Cardiac fibroblast (primary cell): Measurements from ENCODE around the gene GALNT18.

Experiments
- DNase-seq, 2 donors: peaks; one replicate each; pipeline versions ENCODE4 v3.0.0 to v3.0.0-alpha.2; 2010; ENCODE audit warnings: low read depth in 2 of 2
- H3K4me3 ChIP-seq, 2 donors: replicated peaks in 1 of 2; 1 replicate in 1 of 2; 2 replicates in 1 of 2; pipeline ENCODE4 v1.5.1; 2011; ENCODE audit warnings: low read depth in 2 of 2, low read length in 2 of 2, mild to moderate bottlenecking in 2 of 2, moderate library complexity in 1 of 2
- CTCF ChIP-seq: IDR thresholded peaks from one replicate; pipeline ENCODE4 v1.5.1; 2011; ENCODE audit warnings: low read depth, mild to moderate bottlenecking, low read length, inconsistent platforms

Gene GALNT18

GRCh38 chr11:11291041-11292015 is 330.5 kb downstream of the GALNT18 start:
- TF ChIP-seq CTCF = no peak
- no peak for DNase-seq
- no peak overlapping the region for H3K4me3 ChIP-seq

- no peak for TF ChIP-seq CTCF
- no peak for DNase-seq
- no peak overlapping the region for H3K4me3 ChIP-seq
These were observed 331.5 kb downstream of the GALNT18 start for GRCh38 chr11:11290354-11290753.

- no peak for DNase-seq
- H3K4me3 ChIP-seq = no peak overlapping the region
- TF ChIP-seq CTCF = no peak
These were observed 332.1 kb downstream of the GALNT18 start for GRCh38 chr11:11289669-11290068.

GRCh38 chr11:11288972-11289616 is 332.7 kb downstream of the GALNT18 start:
- no peak for DNase-seq
- H3K4me3 ChIP-seq = no peak overlapping the region

GRCh38 chr11:11284481-11284880 is 337.3 kb downstream of the GALNT18 start:
- TF ChIP-seq CTCF = no peak
- no peak for DNase-seq
- H3K4me3 ChIP-seq = no peak overlapping the region

More at GRCh38 chr11:11288972-11289616, 332.7 kb downstream of the GALNT18 start:
- TF ChIP-seq CTCF = no peak

- no peak overlapping the region for H3K4me3 ChIP-seq
- no peak for DNase-seq
- TF ChIP-seq CTCF = no peak
These were observed 340.2 kb downstream of the GALNT18 start for GRCh38 chr11:11281626-11282025.
